RWPE2 (cell line): Measurements from ENCODE around the gene ZFYVE28.

Experiments
- ATAC-seq: fragments of 200-7000 bp; cut with Tn5 transposase; 3 replicates; pipeline ENCODE4 v1.9.1; 2021; ENCODE audit warnings: low read depth
- DNase-seq: peaks from one replicate; pipeline ENCODE4 v3.0.0-alpha.2; 2020; ENCODE audit warnings: low spot score
- H3K27ac ChIP-seq: fragments of 450-650 bp; 2 replicates; pipeline ENCODE4 v1.5.1; 2017; ENCODE audit warnings: mild to moderate bottlenecking; ENCODE audit not compliant: poor library complexity, severe bottlenecking
- H3K27me3 ChIP-seq: fragments of 250-450 bp; sonication (Bioruptor Pico); 2 replicates; pipeline ENCODE4 v1.5.1; 2021; ENCODE audit warnings: mild to moderate bottlenecking, moderate library complexity; ENCODE audit not compliant: insufficient read depth, poor library complexity, severe bottlenecking
- H3K36me3 ChIP-seq: fragments of 250-450 bp; sonication (Bioruptor Pico); 2 replicates; pipeline ENCODE4 v1.5.1; 2020; ENCODE audit warnings: low read depth, mild to moderate bottlenecking, moderate library complexity
- H3K4me1 ChIP-seq: fragments of 250-450 bp; sonication (Bioruptor Pico); 2 replicates; pipeline ENCODE4 v1.5.1; 2021; ENCODE audit warnings: mild to moderate bottlenecking, moderate library complexity; ENCODE audit not compliant: insufficient read depth, poor library complexity, severe bottlenecking
- H3K4me3 ChIP-seq: fragments of 250-450 bp; sonication (Bioruptor Pico); 2 replicates; pipeline ENCODE4 v1.5.1; 2021; ENCODE audit warnings: mild to moderate bottlenecking, moderate library complexity; ENCODE audit not compliant: severe bottlenecking
- H3K9me3 ChIP-seq: fragments of 250-450 bp; sonication (Bioruptor Pico); 2 replicates; pipeline ENCODE4 v1.5.1; 2021; ENCODE audit warnings: mild to moderate bottlenecking, moderate library complexity; ENCODE audit not compliant: severe bottlenecking
- TF ChIP-seq, protein P1 (sequence below): fragments of 450-650 bp; IDR thresholded peaks from one replicate; pipeline ENCODE4 v1.5.1; 2017; ENCODE audit warnings: mild to moderate bottlenecking, moderate library complexity; ENCODE audit not compliant: poor library complexity, severe bottlenecking

ZFYVE28 gene

DNA sequence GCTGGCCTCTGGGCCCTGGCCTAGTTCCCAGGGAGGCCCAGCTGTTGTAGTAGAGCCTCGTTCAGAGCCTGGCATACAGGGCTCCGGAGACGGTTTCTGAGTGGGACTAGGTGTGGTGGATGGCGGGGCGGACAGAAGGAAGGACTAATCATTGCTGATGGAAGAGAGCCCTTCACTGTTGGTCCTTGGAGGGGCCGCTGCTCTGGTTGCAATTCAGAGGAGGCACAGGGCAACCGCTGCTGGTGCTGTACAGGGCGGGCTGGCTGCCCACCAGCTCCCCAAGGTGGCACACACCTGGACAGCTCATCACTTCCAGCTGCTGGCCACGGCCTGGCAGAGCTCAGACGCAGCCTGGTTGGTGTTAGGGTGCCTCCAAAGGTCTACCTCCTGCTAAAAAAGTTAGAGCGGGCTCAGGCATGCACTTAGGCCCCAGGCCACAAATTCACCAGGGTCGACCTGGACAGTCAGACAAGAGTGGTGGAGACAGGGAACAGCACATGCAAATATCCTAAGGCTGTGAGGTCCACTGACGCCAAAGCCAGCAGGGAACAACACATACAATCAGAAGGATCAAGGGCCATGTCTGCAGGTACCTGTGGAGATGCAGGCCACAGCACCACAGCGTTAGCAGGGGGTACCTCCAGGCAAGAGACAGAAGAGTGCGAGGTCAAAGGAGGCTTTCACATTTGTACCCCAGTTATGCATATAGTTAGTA lies 43.0 kb upstream of the ZFYVE28 start:
- TF ChIP-seq, protein P1, sequence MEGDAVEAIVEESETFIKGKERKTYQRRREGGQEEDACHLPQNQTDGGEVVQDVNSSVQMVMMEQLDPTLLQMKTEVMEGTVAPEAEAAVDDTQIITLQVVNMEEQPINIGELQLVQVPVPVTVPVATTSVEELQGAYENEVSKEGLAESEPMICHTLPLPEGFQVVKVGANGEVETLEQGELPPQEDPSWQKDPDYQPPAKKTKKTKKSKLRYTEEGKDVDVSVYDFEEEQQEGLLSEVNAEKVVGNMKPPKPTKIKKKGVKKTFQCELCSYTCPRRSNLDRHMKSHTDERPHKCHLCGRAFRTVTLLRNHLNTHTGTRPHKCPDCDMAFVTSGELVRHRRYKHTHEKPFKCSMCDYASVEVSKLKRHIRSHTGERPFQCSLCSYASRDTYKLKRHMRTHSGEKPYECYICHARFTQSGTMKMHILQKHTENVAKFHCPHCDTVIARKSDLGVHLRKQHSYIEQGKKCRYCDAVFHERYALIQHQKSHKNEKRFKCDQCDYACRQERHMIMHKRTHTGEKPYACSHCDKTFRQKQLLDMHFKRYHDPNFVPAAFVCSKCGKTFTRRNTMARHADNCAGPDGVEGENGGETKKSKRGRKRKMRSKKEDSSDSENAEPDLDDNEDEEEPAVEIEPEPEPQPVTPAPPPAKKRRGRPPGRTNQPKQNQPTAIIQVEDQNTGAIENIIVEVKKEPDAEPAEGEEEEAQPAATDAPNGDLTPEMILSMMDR = no peak
- no peaks in the 10 kb centered on the region for H3K4me1 ChIP-seq
- H3K9me3 ChIP-seq = no peaks in the 10 kb centered on the region
- no peaks in the 10 kb centered on the region for H3K36me3 ChIP-seq
- ATAC-seq (no peak), DNase-seq (no peak)
- no peak overlapping the region for H3K27ac ChIP-seq
- H3K27me3 ChIP-seq = no peaks in the 10 kb centered on the region
- H3K4me3 ChIP-seq = no peak overlapping the region

DNA sequence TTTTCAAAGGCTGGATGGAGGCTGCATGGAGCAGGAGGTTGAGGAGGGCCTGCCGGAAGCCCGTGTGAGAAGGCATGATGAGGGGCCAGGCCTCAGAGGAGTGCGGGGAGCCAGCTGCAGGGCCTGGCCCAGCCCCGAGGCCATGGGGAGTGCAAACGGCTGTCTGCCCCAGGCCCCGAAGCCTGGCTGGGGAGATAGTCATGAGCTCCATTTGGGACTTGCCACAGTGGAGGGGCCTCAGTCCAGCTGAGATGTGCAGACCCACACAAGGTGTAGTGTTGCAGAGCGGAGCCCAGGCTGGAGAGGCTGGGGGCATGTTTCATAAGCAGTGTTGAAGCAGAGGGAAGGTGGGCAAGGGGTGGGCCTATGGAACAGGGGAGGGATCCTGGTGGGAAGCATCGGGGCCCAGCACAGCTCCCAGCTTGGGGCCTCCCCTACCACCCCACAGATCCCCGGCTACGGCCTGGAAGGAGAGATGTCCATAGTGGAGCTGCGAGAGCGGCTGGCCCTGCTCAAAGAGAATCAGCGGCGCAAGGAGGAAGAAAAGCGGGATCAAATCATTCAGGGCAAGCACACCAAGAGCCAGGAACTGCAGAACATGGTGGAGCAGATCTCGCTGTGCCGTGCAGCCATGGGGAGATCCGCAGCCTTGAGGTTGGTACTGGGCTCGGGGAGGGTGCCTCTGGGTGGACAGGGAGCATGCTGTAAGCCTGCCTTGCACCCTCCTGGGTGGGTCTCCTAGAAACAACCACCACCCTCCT lies 41.3 kb upstream of the ZFYVE28 start:
- no peak for DNase-seq
- TF ChIP-seq, protein P1 = no peak
- no peaks in the 10 kb centered on the region for H3K27me3 ChIP-seq
- no peak overlapping the region for H3K27ac ChIP-seq
- no peaks in the 10 kb centered on the region for H3K9me3 ChIP-seq
- no peak overlapping the region for H3K4me3 ChIP-seq
- H3K36me3 ChIP-seq = no peaks in the 10 kb centered on the region
- no peak for ATAC-seq
- no peaks in the 10 kb centered on the region for H3K4me1 ChIP-seq

DNA sequence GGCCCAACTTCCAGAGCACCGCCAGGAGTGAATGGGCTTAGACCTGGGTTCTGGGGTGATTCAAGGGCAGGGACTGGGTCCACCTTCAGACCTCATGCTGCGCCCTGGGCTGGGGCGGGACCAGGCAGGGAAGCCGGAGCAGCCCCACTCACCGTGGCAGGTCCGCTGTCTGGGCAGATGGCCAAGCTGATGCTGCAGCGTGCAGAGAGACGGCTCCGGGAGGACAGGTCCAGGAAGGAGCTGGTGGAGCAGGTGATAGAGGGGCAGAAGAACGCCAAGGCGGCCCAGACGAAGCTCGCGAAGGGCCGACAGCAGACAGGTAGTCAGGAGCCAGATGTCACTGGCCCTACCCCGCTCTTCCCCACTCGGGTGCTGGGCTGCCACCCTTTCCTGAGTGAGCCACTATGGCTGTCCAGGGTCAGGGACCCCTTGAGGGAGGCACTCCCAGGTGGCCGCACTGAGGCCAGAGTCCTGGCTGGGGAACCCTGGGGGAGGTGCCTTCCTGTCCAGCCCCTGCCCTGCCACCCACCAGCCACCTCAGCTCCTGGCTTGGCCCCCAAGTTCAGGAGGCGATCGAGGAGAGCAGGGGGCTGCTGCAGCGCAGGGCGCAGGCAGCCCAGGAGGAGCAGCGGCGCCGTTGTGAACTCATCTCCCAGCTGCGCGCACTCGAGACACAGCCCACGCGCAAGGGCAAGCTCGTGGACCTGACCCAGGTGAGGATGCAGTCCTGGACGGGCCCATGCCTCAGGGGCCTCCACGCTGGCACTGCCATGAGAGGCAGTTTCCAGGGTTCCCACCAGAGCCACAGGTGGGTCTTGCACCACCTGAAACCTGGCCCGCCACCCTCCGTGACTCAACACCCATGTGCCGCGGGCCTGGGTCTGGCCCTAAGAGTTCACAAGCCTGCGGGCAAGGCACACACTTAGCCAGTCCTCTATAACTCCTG lies 40.4 kb upstream of the ZFYVE28 start:
- H3K27me3 ChIP-seq = no peaks in the 10 kb centered on the region
- H3K4me1 ChIP-seq = no peaks in the 10 kb centered on the region
- no peak for DNase-seq
- ATAC-seq = no peak
- no peaks in the 10 kb centered on the region for H3K36me3 ChIP-seq
- no peaks in the 10 kb centered on the region for H3K9me3 ChIP-seq
- no peak overlapping the region for H3K27ac ChIP-seq
- H3K4me3 ChIP-seq = no peak overlapping the region
- TF ChIP-seq, protein P1 = no peak

DNA sequence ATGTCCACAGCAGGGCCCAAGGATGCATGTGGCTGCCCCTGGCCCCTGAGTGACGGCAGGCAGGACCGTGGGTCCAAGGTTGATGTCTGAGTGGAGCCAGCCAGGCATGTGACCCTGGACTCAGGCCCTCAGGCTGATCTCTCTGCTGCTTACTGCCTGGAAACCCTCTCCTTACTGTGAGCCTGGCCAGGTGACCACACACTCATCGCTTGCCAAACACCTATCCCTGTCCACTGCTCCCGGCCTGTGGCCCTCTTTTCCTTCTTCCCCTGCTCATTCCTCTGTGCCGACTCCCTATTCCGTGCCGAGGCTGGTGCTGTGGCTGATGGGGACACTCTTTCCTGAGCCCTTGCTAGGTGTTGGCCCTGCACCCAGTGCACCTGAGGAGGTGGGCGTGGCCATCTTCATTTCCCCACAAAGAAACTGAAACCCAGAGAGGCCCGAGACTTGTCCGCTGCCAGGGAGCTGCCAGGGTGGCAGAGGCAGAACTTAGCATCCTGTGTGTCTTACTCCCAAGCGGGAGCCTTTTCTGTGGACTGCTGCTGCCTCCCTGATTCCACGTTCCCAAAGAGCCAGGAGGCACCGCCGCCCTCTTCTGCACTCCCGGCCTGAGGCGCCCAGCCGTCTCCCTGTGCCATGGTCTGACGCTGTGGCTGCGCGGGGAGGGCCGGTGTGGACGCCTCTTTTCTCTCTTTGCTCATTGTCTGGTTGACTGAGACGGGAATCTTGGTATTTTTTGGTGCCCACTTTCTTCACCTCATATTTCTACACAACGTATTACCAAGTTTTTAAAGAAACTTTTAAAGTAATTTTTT lies 39.2 kb upstream of the ZFYVE28 start:
- ATAC-seq (no peak), DNase-seq (no peak)
- Histone ChIP-seq H3K9me3 (no peaks in the 10 kb centered on the region), H3K4me1 (no peaks in the 10 kb centered on the region), H3K27me3 (no peaks in the 10 kb centered on the region), H3K4me3 (no peak overlapping the region), H3K27ac (no peak overlapping the region), H3K36me3 (no peaks in the 10 kb centered on the region)
- TF ChIP-seq, protein P1 = no peak
